CD14-positive monocyte (primary cell): ENCODE data around the gene FHIP1B. TPM values are rescaled to one million over a fixed set of nuclear protein-coding genes. Genes with fewer than 3 reads are reported as not detected.
A peak's percentile ranks its signal among the peaks of the same experiment; 100 is the strongest.

Source experiments
- DNase-seq, 3 donors: peaks; one replicate each; pipeline ENCODE4 v3.0.0-alpha.2; 2011 to 2022
- H2AFZ ChIP-seq: 2 replicates; pipeline ENCODE4 v1.6.0; 2012; ENCODE audit warnings: mild to moderate bottlenecking, low read depth, low read length, inconsistent platforms; ENCODE audit not compliant: insufficient read depth, poor library complexity, severe bottlenecking
- H3K27ac ChIP-seq, 2 donors: 1 replicate in 1 of 2; 2 replicates in 1 of 2; pipeline ENCODE4 v1.5.1; 2012 to 2013; ENCODE audit warnings: low read length in 2 of 2, control low read depth in 1 of 2, inconsistent platforms in 1 of 2, low read depth in 1 of 2, mild to moderate bottlenecking in 1 of 2
- H3K27me3 ChIP-seq, 2 donors: one replicate each; pipeline versions ENCODE4 v1.6.0 to v1.6.1; 2011 to 2013; ENCODE audit warnings: low read length in 2 of 2; ENCODE audit not compliant: control insufficient read depth in 2 of 2, insufficient read depth in 2 of 2
- H3K36me3 ChIP-seq, 2 donors: replicated peaks in 1 of 2; 1 replicate in 1 of 2; 2 replicates in 1 of 2; pipeline versions ENCODE4 v1.5.1 to v1.6.1; 2012 to 2013; ENCODE audit warnings: low read length in 2 of 2, control low read depth in 1 of 2, inconsistent platforms in 1 of 2, mild to moderate bottlenecking in 1 of 2; ENCODE audit not compliant: insufficient read depth in 2 of 2, control insufficient read depth in 1 of 2
- H3K4me1 ChIP-seq, 2 donors: 1 replicate in 1 of 2; 2 replicates in 1 of 2; pipeline versions ENCODE4 v1.5.1 to v1.6.1; 2012 to 2013; ENCODE audit warnings: low read length in 2 of 2, control low read depth in 1 of 2, inconsistent platforms in 1 of 2, mild to moderate bottlenecking in 1 of 2, moderate library complexity in 1 of 2; ENCODE audit not compliant: insufficient read depth in 2 of 2, control insufficient read depth in 1 of 2
- H3K4me2 ChIP-seq: replicated peaks from 2 replicates; pipeline ENCODE3; 2012; ENCODE audit warnings: low read length, moderate library complexity, mild to moderate bottlenecking; ENCODE audit not compliant: poor library complexity, severe bottlenecking; ENCODE audit errors: extremely low read depth
- H3K4me3 ChIP-seq, 3 experiments: fragments of 200-600 bp in 1 of 3; sonication (generic) in 1 of 3; replicated peaks in 1 of 3; 1 replicate in 2 of 3; 2 replicates in 1 of 3; pipeline ENCODE4 v1.5.1; 2011 to 2013; ENCODE audit warnings: low read length in 3 of 3, mild to moderate bottlenecking in 3 of 3, control low read depth in 2 of 3, low read depth in 2 of 3, inconsistent platforms in 1 of 3, moderate library complexity in 1 of 3
- H3K79me2 ChIP-seq: 2 replicates; pipeline ENCODE4 v1.6.0; 2012; ENCODE audit warnings: mild to moderate bottlenecking, control low read depth, inconsistent platforms, low read length, moderate library complexity; ENCODE audit not compliant: insufficient read depth
- H3K9ac ChIP-seq: 2 replicates; pipeline ENCODE4 v1.6.0; 2017; ENCODE audit warnings: low read length, mild to moderate bottlenecking; ENCODE audit not compliant: insufficient read depth, poor library complexity, severe bottlenecking
- H3K9me3 ChIP-seq, 2 donors: replicated peaks in 1 of 2; 1 replicate in 1 of 2; 2 replicates in 1 of 2; pipeline versions ENCODE4 v1.5.1 to v1.6.1; 2012 to 2013; ENCODE audit warnings: low read length in 2 of 2, control low read depth in 1 of 2; ENCODE audit not compliant: control insufficient read depth in 1 of 2, insufficient read depth in 1 of 2
- H4K20me1 ChIP-seq: 2 replicates; pipeline ENCODE4 v1.6.0; 2012; ENCODE audit warnings: mild to moderate bottlenecking, low read length, control low read depth, moderate library complexity; ENCODE audit not compliant: insufficient read depth
- H3K27ac Mint-ChIP-seq, 7 donors: one replicate each; pipeline ENCODE4 v1.8.0; 2020; ENCODE audit warnings: mild to moderate bottlenecking in 7 of 7, mixed read lengths in 7 of 7, moderate library complexity in 6 of 7, inconsistent platforms in 2 of 7
- H3K27me3 Mint-ChIP-seq, 3 donors: one replicate each; pipeline ENCODE4 v1.8.0; 2021 to 2022; ENCODE audit warnings: low read depth in 3 of 3, mild to moderate bottlenecking in 3 of 3, mixed read lengths in 3 of 3, moderate library complexity in 3 of 3, inconsistent platforms in 1 of 3
- H3K36me3 Mint-ChIP-seq, 2 donors: one replicate each; pipeline ENCODE4 v1.8.0; 2020; ENCODE audit warnings: mixed read lengths in 2 of 2, inconsistent platforms in 1 of 2, mild to moderate bottlenecking in 1 of 2
- H3K4me1 Mint-ChIP-seq: one replicate; pipeline ENCODE4 v1.8.0; 2020; ENCODE audit warnings: mild to moderate bottlenecking, mixed read lengths
- H3K4me3 Mint-ChIP-seq, 2 donors: one replicate each; pipeline ENCODE4 v1.8.0; 2020; ENCODE audit warnings: mild to moderate bottlenecking in 2 of 2, mixed read lengths in 2 of 2, moderate library complexity in 1 of 2
- H3K9me3 Mint-ChIP-seq, 7 donors: one replicate each; pipeline ENCODE4 v1.8.0; 2020 to 2022; ENCODE audit warnings: mixed read lengths in 7 of 7, mild to moderate bottlenecking in 6 of 7, moderate library complexity in 6 of 7, inconsistent platforms in 2 of 7
- WGBS: methylation state at CpG from one replicate; pipeline ENCODE4 v1.1.5; 2013; ENCODE audit warnings: missing lambda C conversion rate; ENCODE audit not compliant: insufficient coverage; 5-methylcytosine and 5-hydroxymethylcytosine counted together
- intact Hi-C, 2 donors: fragments of 100-400 bp; cut with micrococcal nuclease; formaldehyde crosslinking; loops; one replicate each; pipeline versions ENCODE4 v1.15.0 to v1.15.1; 2023
- polyA plus RNA-seq, 3 donors: library from polyadenylated mRNA; depleted of rRNA in 1 of 3; unstranded in 2 of 3; stranded (reverse) in 1 of 3; fragments of 300-500 nt in 2 of 3; fragments of >200 nt in 1 of 3; fragmentation: Illumina TruSeq in 2 of 3; gene quantifications; 1 replicate in 2 of 3; 2 replicates in 1 of 3; pipeline ENCODE4 v1.2.3, GENCODE V29; 2012 to 2021
- TF ChIP-seq, protein P1 (sequence below): fragments of 200-600 bp; IDR thresholded peaks from one replicate; pipeline ENCODE4 v1.8.0; 2022; ENCODE audit warnings: antibody characterized with exemption, mild to moderate bottlenecking

FHIP1B gene
- polyA plus RNA-seq, 3 donors: 14.2 to 64.1 (median 18.9) TPM

DNA sequence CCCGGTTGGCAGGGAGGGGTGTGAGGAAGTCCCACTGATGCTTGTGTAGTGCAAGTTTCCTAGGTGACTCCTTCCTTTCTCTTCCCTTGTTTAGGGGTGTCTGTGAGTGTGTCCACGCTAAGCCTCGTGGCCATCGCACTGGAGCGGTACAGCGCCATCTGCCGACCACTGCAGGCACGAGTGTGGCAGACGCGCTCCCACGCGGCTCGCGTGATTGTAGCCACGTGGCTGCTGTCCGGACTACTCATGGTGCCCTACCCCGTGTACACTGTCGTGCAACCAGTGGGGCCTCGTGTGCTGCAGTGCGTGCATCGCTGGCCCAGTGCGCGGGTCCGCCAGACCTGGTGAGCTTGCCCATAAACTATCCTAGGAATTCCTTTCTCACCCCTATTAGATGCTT is 35.6 kb upstream of the FHIP1B start:
- H3K36me3 Mint-ChIP-seq: no peaks in the 10 kb centered on the region
- H3K4me1 Mint-ChIP-seq: peaks cover 17% of the 10 kb centered on the region
- H3K79me2 ChIP-seq: no peaks in the 10 kb centered on the region
- peaks cover 12 to 13% of the 10 kb centered on the region in 2 donors for H3K27me3 ChIP-seq
- H4K20me1 ChIP-seq: no peaks in the 10 kb centered on the region
- no peak overlapping the region for H3K27ac ChIP-seq
- peaks cover 0 to 4% of the 10 kb centered on the region in 2 donors for H3K9me3 ChIP-seq
- no peak overlapping the region for H2AFZ ChIP-seq
- DNase-seq: peak in 2 of 3 donors; percentile 27 to 31
- H3K36me3 ChIP-seq: no peaks in the 10 kb centered on the region
- no peak overlapping the region for H3K4me3 ChIP-seq
- intact Hi-C loops: no loop called here
- H3K4me1 ChIP-seq: peaks cover 0 to 15% of the 10 kb centered on the region in 2 donors
- no peak overlapping the region for H3K9ac ChIP-seq
- no peak overlapping the region for H3K27ac Mint-ChIP-seq
- peaks cover 36 to 49% (median 39%) of the 10 kb centered on the region in 3 donors for H3K27me3 Mint-ChIP-seq
- 94% methylated on average over 23 of the region's 24 CpGs for WGBS
- no peak overlapping the region for H3K4me2 ChIP-seq
- peaks cover 3 to 13% (median 7%) of the 10 kb centered on the region in 7 donors for H3K9me3 Mint-ChIP-seq
- H3K4me3 Mint-ChIP-seq: peak overlapping the region in 1 of 2 donors; percentile 85
- TF ChIP-seq, protein P1, sequence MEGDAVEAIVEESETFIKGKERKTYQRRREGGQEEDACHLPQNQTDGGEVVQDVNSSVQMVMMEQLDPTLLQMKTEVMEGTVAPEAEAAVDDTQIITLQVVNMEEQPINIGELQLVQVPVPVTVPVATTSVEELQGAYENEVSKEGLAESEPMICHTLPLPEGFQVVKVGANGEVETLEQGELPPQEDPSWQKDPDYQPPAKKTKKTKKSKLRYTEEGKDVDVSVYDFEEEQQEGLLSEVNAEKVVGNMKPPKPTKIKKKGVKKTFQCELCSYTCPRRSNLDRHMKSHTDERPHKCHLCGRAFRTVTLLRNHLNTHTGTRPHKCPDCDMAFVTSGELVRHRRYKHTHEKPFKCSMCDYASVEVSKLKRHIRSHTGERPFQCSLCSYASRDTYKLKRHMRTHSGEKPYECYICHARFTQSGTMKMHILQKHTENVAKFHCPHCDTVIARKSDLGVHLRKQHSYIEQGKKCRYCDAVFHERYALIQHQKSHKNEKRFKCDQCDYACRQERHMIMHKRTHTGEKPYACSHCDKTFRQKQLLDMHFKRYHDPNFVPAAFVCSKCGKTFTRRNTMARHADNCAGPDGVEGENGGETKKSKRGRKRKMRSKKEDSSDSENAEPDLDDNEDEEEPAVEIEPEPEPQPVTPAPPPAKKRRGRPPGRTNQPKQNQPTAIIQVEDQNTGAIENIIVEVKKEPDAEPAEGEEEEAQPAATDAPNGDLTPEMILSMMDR: peak; percentile 17

DNA sequence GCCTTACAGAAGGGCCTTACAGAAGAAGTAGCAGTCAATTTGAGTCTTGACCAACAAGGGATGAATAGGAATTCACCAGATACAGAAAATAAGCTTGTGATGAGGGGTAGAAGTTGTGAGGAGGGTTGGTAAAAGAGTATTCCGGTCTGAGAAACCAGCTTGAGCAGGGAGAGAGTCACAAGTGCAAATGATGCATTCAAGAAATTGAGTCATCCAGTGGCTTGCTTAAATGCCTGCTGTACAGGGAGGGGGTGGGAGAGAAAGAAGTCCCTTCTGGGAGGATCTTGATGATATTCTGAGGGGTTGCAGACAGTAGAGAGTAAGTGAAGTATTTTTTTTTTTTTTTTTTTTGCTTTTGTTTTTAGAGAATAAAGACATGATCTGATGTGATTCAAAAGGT is 34.4 kb upstream of the FHIP1B start:
- peaks cover 31 to 40% (median 38%) of the 10 kb centered on the region in 3 donors for H3K27me3 Mint-ChIP-seq
- Histone ChIP-seq H2AFZ (no peak overlapping the region), H3K79me2 (no peaks in the 10 kb centered on the region), H3K4me1 (peaks cover 0 to 15% of the 10 kb centered on the region in 2 donors), H3K9me3 (peaks cover 0 to 4% of the 10 kb centered on the region in 2 donors), H3K4me2 (no peak overlapping the region), H3K27me3 (peaks cover 19 to 25% of the 10 kb centered on the region in 2 donors), H3K9ac (no peak overlapping the region), H4K20me1 (no peaks in the 10 kb centered on the region), H3K36me3 (no peaks in the 10 kb centered on the region), H3K27ac (no peak overlapping the region), H3K4me3 (no peak overlapping the region)
- peaks cover 3 to 14% (median 9%) of the 10 kb centered on the region in 7 donors for H3K9me3 Mint-ChIP-seq
- peak overlapping the region in 1 of 2 donors; percentile 9 for H3K4me3 Mint-ChIP-seq
- intact Hi-C loops: no loop called here
- H3K36me3 Mint-ChIP-seq: no peaks in the 10 kb centered on the region
- H3K4me1 Mint-ChIP-seq: peaks cover 17% of the 10 kb centered on the region
- no peak for DNase-seq
- H3K27ac Mint-ChIP-seq: no peak overlapping the region
- 100% methylated on average over 1 of the region's 1 CpG for WGBS
- TF ChIP-seq, protein P1: no peak
